T-helper 2 cell (primary cell): Measurements from ENCODE around the gene GRIFIN.
A peak's percentile ranks its signal among the peaks of the same experiment; 100 is the strongest.
"Not testable (repeated sequence)": the region's sequence is repeated elsewhere in the genome, so short reads cannot be mapped to it uniquely, and the experiment has no call there.

Source experiments
- DNase-seq, 5 experiments: peaks; one replicate each; pipeline versions ENCODE4 v3.0.0 to v3.0.0-alpha.2; 2012 to 2022

The GRIFIN gene

GRCh38 chr7:2477447-2478398 is 1.5 kb upstream of the GRIFIN start:
- peak in 4 of 5 experiments; percentile 32 to 82 (median 50) for DNase-seq

GRCh38 chr7:2476776-2477446 is 713 bp upstream of the GRIFIN start:
- DNase-seq = no peak

- DNase-seq = no peak
Measured at GRCh38 chr7:2475678-2476015, 551 bp downstream of the GRIFIN start.

- no peak for DNase-seq
Measured at GRCh38 chr7:2474813-2475677, 1.2 kb downstream of the GRIFIN start.

- no peak for DNase-seq
Measured at GRCh38 chr7:2474224-2474623, 2.0 kb downstream of the GRIFIN start.

- no peak for DNase-seq
Measured at GRCh38 chr7:2473496-2474180, 2.6 kb downstream of the GRIFIN start.

- DNase-seq = no peak
Measured at GRCh38 chr7:2472739-2473138, 3.5 kb downstream of the GRIFIN start.

GRCh38 chr7:2471396-2471795 is 4.8 kb downstream of the GRIFIN start:
- no peak for DNase-seq

- no peak for DNase-seq
Measured at GRCh38 chr7:2471022-2471329, 5.2 kb downstream of the GRIFIN start.

GRCh38 chr7:2470204-2471021 is 5.8 kb downstream of the GRIFIN start:
- no peak for DNase-seq

GRCh38 chr7:2469460-2470203 is 6.6 kb downstream of the GRIFIN start:
- not testable (repeated sequence) for DNase-seq

- no peak for DNase-seq
Measured at GRCh38 chr7:2468227-2468626, 8.0 kb downstream of the GRIFIN start.

- DNase-seq = no peak
Measured at GRCh38 chr7:2466675-2467074, 9.5 kb downstream of the GRIFIN start.

- DNase-seq = no peak
Measured at GRCh38 chr7:2465928-2466327, 10.3 kb downstream of the GRIFIN start.

- DNase-seq = no peak
Measured at GRCh38 chr7:2462731-2463130, 13.5 kb downstream of the GRIFIN start.

- no peak for DNase-seq
Measured at GRCh38 chr7:2461268-2462026, 14.8 kb downstream of the GRIFIN start.

- no peak for DNase-seq
Measured at GRCh38 chr7:2460641-2461040, 15.6 kb downstream of the GRIFIN start.

- DNase-seq = no peak
Measured at GRCh38 chr7:2460188-2460587, 16.0 kb downstream of the GRIFIN start.

GRCh38 chr7:2459674-2460073 is 16.5 kb downstream of the GRIFIN start:
- no peak for DNase-seq

GRCh38 chr7:2453849-2454248 is 22.3 kb downstream of the GRIFIN start:
- DNase-seq = not testable (repeated sequence)
